Fibroblast of lung (primary cell): ENCODE data around the gene RBM20. TPM values are rescaled to one million over a fixed set of nuclear protein-coding genes. Genes with fewer than 3 reads are reported as not detected.

Experiments
- DNase-seq, 2 donors: peaks; one replicate each; pipeline versions ENCODE4 v3.0.0 to v3.0.0-alpha.2; 2010; ENCODE audit warnings: low read depth in 2 of 2
- H2AFZ ChIP-seq: 2 replicates; pipeline ENCODE4 v1.5.1; 2012; ENCODE audit warnings: low read length, control low read depth, inconsistent platforms
- H3K27ac ChIP-seq: 2 replicates; pipeline ENCODE4 v1.5.1; 2011; ENCODE audit warnings: low read length, control low read depth; ENCODE audit not compliant: insufficient read depth
- H3K27me3 ChIP-seq: 2 replicates; pipeline ENCODE4 v1.5.1; 2011; ENCODE audit warnings: mild to moderate bottlenecking, low read length; ENCODE audit not compliant: control insufficient read depth, insufficient read depth
- H3K36me3 ChIP-seq: 2 replicates; pipeline ENCODE4 v1.5.1; 2011; ENCODE audit warnings: low read length; ENCODE audit not compliant: control insufficient read depth, insufficient read depth
- H3K4me1 ChIP-seq: 2 replicates; pipeline ENCODE4 v1.5.1; 2011; ENCODE audit warnings: low read length; ENCODE audit not compliant: control insufficient read depth, insufficient read depth; ENCODE audit errors: extremely low read depth
- H3K4me2 ChIP-seq: 2 replicates; pipeline ENCODE4 v1.5.1; 2011; ENCODE audit warnings: low read length, control low read depth; ENCODE audit not compliant: insufficient read depth; ENCODE audit errors: extremely low read depth
- H3K4me3 ChIP-seq, 4 experiments: fragments of 200-600 bp in 1 of 4; sonication (generic) in 1 of 4; replicated peaks in 1 of 4; 2 replicates each; pipeline ENCODE4 v1.5.1; 2011 to 2016; ENCODE audit warnings: low read length in 4 of 4, low read depth in 3 of 4, mild to moderate bottlenecking in 3 of 4, control low read depth in 2 of 4, inconsistent platforms in 1 of 4, mixed read lengths in 1 of 4; ENCODE audit not compliant: insufficient read depth in 1 of 4; ENCODE audit errors: control extremely low read depth in 1 of 4
- H3K79me2 ChIP-seq: 2 replicates; pipeline ENCODE4 v1.5.1; 2012; ENCODE audit warnings: mild to moderate bottlenecking, low read length, inconsistent platforms; ENCODE audit not compliant: control insufficient read depth, insufficient read depth
- H3K9ac ChIP-seq: 2 replicates; pipeline ENCODE4 v1.5.1; 2011; ENCODE audit warnings: mild to moderate bottlenecking, low read length, control low read depth; ENCODE audit not compliant: insufficient read depth
- H3K9me3 ChIP-seq: 2 replicates; pipeline ENCODE4 v1.5.1; 2012; ENCODE audit warnings: low read depth, low read length; ENCODE audit not compliant: control insufficient read depth, insufficient read depth
- H4K20me1 ChIP-seq: 2 replicates; pipeline ENCODE4 v1.5.1; 2011; ENCODE audit warnings: low read length; ENCODE audit not compliant: control insufficient read depth, insufficient read depth; ENCODE audit errors: extremely low read depth
- CTCF ChIP-seq, 2 donors: IDR thresholded peaks in 1 of 2; conservative IDR thresholded peaks in 1 of 2; 1 replicate in 1 of 2; 2 replicates in 1 of 2; pipeline ENCODE4 v1.5.1; 2011 to 2012; ENCODE audit warnings: low read length in 2 of 2, control low read depth in 1 of 2, inconsistent platforms in 1 of 2, low read depth in 1 of 2, mild to moderate bottlenecking in 1 of 2
- EZH2 ChIP-seq: IDR thresholded peaks from 2 replicates; pipeline ENCODE4 v1.5.1; 2012; ENCODE audit warnings: low read length, control low read depth, mild to moderate bottlenecking; ENCODE audit errors: missing control alignments
- polyA plus RNA-seq, 2 donors: library from polyadenylated mRNA; depleted of rRNA in 1 of 2; stranded (reverse) in 1 of 2; unstranded in 1 of 2; fragments of >200 nt; gene quantifications; 2 replicates each; pipeline ENCODE4 v1.2.1, GENCODE V29; 2011 to 2012; ENCODE audit warnings: missing spikeins in 1 of 2
- total RNA-seq: library from RNA; depleted of rRNA; stranded (reverse); fragments of >200 nt; gene quantifications from 2 replicates; pipeline ENCODE4 v1.2.1, GENCODE V29; 2014

The RBM20 gene
- total and polyA plus RNA-seq, 2 donors (not counting 1 experiment from before 2014, with no cell fraction given), result under 0.01 to 0.05 TPM

- no peaks in the 10 kb centered on the region for H3K79me2 ChIP-seq
- TF ChIP-seq EZH2, result no peak
- TF ChIP-seq CTCF (conservative IDR thresholded peaks at IDR 0.05 in 1 of 2, IDR thresholded peaks at IDR 0.05 in 1 of 2; ENCODE audit: low read depth in 1 of 2, low read length in 2 of 2), result no peak
- H3K4me2 ChIP-seq, result no peak overlapping the region
- no peak overlapping the region for H3K27ac ChIP-seq
- H3K9ac ChIP-seq, result no peak overlapping the region
- peaks cover 2% of the 10 kb centered on the region for H3K27me3 ChIP-seq
- H3K36me3 ChIP-seq, result no peaks in the 10 kb centered on the region
- no peaks in the 10 kb centered on the region for H3K4me1 ChIP-seq
- no peaks in the 10 kb centered on the region for H4K20me1 ChIP-seq
- H3K9me3 ChIP-seq, result no peaks in the 10 kb centered on the region
- H3K4me3 ChIP-seq, result no peak overlapping the region
- no peak for DNase-seq
- no peak overlapping the region for H2AFZ ChIP-seq
Measured at GRCh38 chr10:110694263-110694662, 50.1 kb downstream of the RBM20 start.

- Histone ChIP-seq H3K4me2 (no peak overlapping the region), H3K9me3 (no peaks in the 10 kb centered on the region), H3K79me2 (no peaks in the 10 kb centered on the region), H4K20me1 (no peaks in the 10 kb centered on the region), H2AFZ (no peak overlapping the region), H3K36me3 (no peaks in the 10 kb centered on the region), H3K4me3 (no peak overlapping the region), H3K27me3 (peaks cover 2% of the 10 kb centered on the region), H3K27ac (no peak overlapping the region), H3K9ac (no peak overlapping the region), H3K4me1 (no peaks in the 10 kb centered on the region)
- TF ChIP-seq CTCF (conservative IDR thresholded peaks at IDR 0.05 in 1 of 2, IDR thresholded peaks at IDR 0.05 in 1 of 2; ENCODE audit: low read depth in 1 of 2, low read length in 2 of 2) (no peak), EZH2 (no peak)
- no peak for DNase-seq
Measured at GRCh38 chr10:110694820-110695538, 50.8 kb downstream of the RBM20 start.

- Histone ChIP-seq H3K9me3 (no peaks in the 10 kb centered on the region), H3K36me3 (no peaks in the 10 kb centered on the region), H3K27me3 (peaks cover 2% of the 10 kb centered on the region), H3K4me1 (no peaks in the 10 kb centered on the region), H4K20me1 (no peaks in the 10 kb centered on the region), H3K9ac (no peak overlapping the region), H3K27ac (no peak overlapping the region), H3K4me3 (no peak overlapping the region), H3K79me2 (no peaks in the 10 kb centered on the region), H2AFZ (no peak overlapping the region), H3K4me2 (no peak overlapping the region)
- TF ChIP-seq EZH2 (no peak), CTCF (conservative IDR thresholded peaks at IDR 0.05 in 1 of 2, IDR thresholded peaks at IDR 0.05 in 1 of 2; ENCODE audit: low read depth in 1 of 2, low read length in 2 of 2) (no peak)
- no peak for DNase-seq
Measured at GRCh38 chr10:110695539-110695886, 51.4 kb downstream of the RBM20 start.
